HG02642 (cell line): ENCODE data around the gene CENPL.
"Not testable (repeated sequence)": the region's sequence is repeated elsewhere in the genome, so short reads cannot be mapped to it uniquely, and the experiment has no call there.

ENCODE experiments used
- ATAC-seq: cut with Tn5 transposase; IDR thresholded peaks from one replicate; pipeline ENCODE4 v1.9.1; 2021; ENCODE audit warnings: mild to moderate bottlenecking; ENCODE audit not compliant: unreplicated experiment, poor library complexity

CENPL gene

GRCh38 chr1:173768206-173768605, 56.5 kb downstream of the CENPL start:
- no peak for ATAC-seq

DNA sequence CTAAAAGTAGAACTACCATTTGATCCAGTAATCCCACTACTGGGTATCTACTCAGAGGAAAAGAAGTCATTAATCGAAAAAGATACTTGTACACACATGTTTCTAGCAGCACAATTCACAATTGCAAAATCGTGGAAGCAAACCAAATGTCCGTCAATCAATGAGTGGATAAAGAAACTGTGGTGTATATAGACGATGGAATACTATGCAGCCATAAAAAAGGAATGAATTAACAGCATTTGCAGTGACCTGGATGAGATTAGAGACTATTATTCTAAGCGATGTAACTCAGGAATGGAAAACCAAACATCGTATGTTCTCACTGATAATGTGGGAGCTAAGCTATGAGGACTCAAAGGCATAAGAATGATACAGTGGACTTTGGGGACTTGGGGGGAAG, 60.4 kb downstream of the CENPL start:
- ATAC-seq, result not testable (repeated sequence)

GRCh38 chr1:173758980-173759379, 65.7 kb downstream of the CENPL start:
- ATAC-seq, result no peak

DNA sequence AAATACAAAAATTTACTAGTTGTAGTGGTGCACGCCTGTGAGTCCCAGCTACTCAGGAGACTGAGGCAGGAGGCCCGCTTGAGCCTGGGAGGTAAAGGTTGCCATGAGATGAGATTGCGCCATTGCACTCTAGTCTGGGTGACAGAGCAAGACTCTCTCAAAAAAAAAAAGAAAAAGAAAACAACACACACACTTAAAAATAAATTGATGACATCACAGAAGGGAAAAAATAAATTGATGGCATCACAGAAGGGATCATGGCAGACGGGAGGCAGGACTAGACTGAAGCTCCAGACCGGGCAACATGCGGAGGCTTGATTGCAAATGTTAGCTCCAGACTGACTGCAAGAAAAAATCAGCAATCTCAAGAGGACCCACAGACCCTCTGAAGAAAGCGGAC, 66.6 kb downstream of the CENPL start:
- ATAC-seq, result no peak

GRCh38 chr1:173757666-173758065, 67.0 kb downstream of the CENPL start:
- ATAC-seq, result no peak

DNA sequence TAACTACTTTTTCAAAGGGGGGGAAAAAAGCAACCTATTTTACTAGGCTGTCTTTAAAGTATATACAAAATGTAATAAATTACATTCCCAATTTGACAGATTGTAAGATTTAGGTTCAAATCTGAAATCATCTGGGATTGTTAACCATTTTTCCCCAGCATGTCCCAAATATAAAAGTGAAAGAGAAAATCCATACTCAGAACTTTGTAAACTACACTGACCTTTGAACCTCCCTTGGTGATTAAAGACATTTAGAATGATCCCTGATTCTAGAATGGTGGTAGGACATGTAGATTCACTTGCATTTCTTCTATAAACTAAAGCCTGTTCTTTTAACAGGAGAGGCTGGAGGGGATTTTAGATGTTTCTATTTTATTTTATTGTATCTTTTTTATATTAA, 70.9 kb downstream of the CENPL start:
- no peak for ATAC-seq
